HEK293 (cell line): ENCODE data around the gene SPTAN1.

Experiments
- CTCF ChIP-seq: fragments of 450-650 bp; formaldehyde crosslinking; IDR thresholded peaks from 2 replicates; pipeline ENCODE4 v1.5.1; 2016; ENCODE audit warnings: missing biosample characterization, missing genetic modification characterization
- MEIS1 ChIP-seq: sonication (generic); formaldehyde crosslinking; IDR thresholded peaks from 2 replicates; pipeline ENCODE4 v1.8.1; 2022; ENCODE audit warnings: missing genetic modification reagents, mild to moderate bottlenecking, borderline replicate concordance
- PRDM2 ChIP-seq: fragments of 450-650 bp; formaldehyde crosslinking; IDR thresholded peaks from 2 replicates; pipeline ENCODE4 v1.5.1; 2016; ENCODE audit warnings: missing biosample characterization, missing genetic modification characterization, borderline replicate concordance
- ZBTB1 ChIP-seq: fragments of 450-650 bp; formaldehyde crosslinking; IDR thresholded peaks from 2 replicates; pipeline ENCODE4 v1.5.1; 2016; ENCODE audit warnings: missing biosample characterization, missing genetic modification characterization
- ZBTB11 ChIP-seq: fragments of 450-650 bp; formaldehyde crosslinking; conservative IDR thresholded peaks from 2 replicates; pipeline ENCODE4 v1.5.1; 2016; ENCODE audit warnings: low read depth, missing biosample characterization, missing genetic modification characterization
- ZBTB44 ChIP-seq: fragments of 450-650 bp; IDR thresholded peaks from 2 replicates; pipeline ENCODE4 v1.5.1; 2018; ENCODE audit warnings: missing biosample characterization, mild to moderate bottlenecking, missing genetic modification characterization
- ZBTB7A ChIP-seq: fragments of 450-650 bp; formaldehyde crosslinking; IDR thresholded peaks from 2 replicates; pipeline ENCODE4 v1.5.1; 2016; ENCODE audit warnings: low read depth, missing biosample characterization, missing genetic modification characterization
- ZNF514 ChIP-seq: fragments of 450-650 bp; formaldehyde crosslinking; IDR thresholded peaks from 2 replicates; pipeline ENCODE4 v1.5.1; 2016; ENCODE audit warnings: missing biosample characterization, missing genetic modification characterization
- ZNF639 ChIP-seq: fragments of 450-650 bp; formaldehyde crosslinking; IDR thresholded peaks from 2 replicates; pipeline ENCODE4 v1.5.1; 2016; ENCODE audit warnings: missing biosample characterization, missing genetic modification characterization
- ZNF645 ChIP-seq: fragments of 450-650 bp; formaldehyde crosslinking; IDR thresholded peaks from 2 replicates; pipeline ENCODE4; 2016; ENCODE audit warnings: missing biosample characterization, missing genetic modification characterization
- ZNF670 ChIP-seq: fragments of 450-650 bp; formaldehyde crosslinking; IDR thresholded peaks from 2 replicates; pipeline ENCODE4 v1.5.1; 2016; ENCODE audit warnings: missing biosample characterization, missing genetic modification characterization, low read depth
- ZNF777 ChIP-seq: fragments of 450-650 bp; formaldehyde crosslinking; IDR thresholded peaks from 2 replicates; pipeline ENCODE4 v1.5.1; 2017; ENCODE audit warnings: missing biosample characterization, missing genetic modification characterization, borderline replicate concordance
- ZNF792 ChIP-seq: fragments of 450-650 bp; formaldehyde crosslinking; IDR thresholded peaks from 2 replicates; pipeline ENCODE4 v1.5.1; 2016; ENCODE audit warnings: missing biosample characterization, missing genetic modification characterization

GRCh38 chr9:128550226-128550625, 2.2 kb upstream of the SPTAN1 start:
- no peak for TF ChIP-seq ZNF645 (tag by site-specific recombination)
- TF ChIP-seq ZBTB11 (tag by site-specific recombination), result no peak
- no peak for TF ChIP-seq ZNF670
- TF ChIP-seq CTCF (tag by site-specific recombination), result no peak
- no peak for TF ChIP-seq ZNF514 (tag by site-specific recombination)
- TF ChIP-seq ZBTB7A (tag by site-specific recombination), result no peak
- no peak for TF ChIP-seq ZBTB1
- TF ChIP-seq MEIS1 (CRISPR knock-in tag), result no peak
- no peak for TF ChIP-seq ZNF777 (tag by site-specific recombination)
- no peak for TF ChIP-seq ZNF639
- TF ChIP-seq ZBTB44 (tag by site-specific recombination), result no peak
- no peak for TF ChIP-seq PRDM2 (tag by site-specific recombination)
- no peak for TF ChIP-seq ZNF792 (tag by site-specific recombination)
